Epidermal melanocyte (primary cell): Measurements from ENCODE around the gene SLC41A3.
"Not testable (repeated sequence)": the region's sequence is repeated elsewhere in the genome, so short reads cannot be mapped to it uniquely, and the experiment has no call there.

Experiments used
- DNase-seq: peaks from one replicate; pipeline ENCODE4 v3.0.0; 2011; ENCODE audit warnings: low spot score; ENCODE audit not compliant: insufficient read length

SLC41A3 gene

GRCh38 chr3:126082362-126083137 is 1.4 kb downstream of the SLC41A3 start:
- no peak for DNase-seq

- no peak for DNase-seq
These were observed 2.1 kb downstream of the SLC41A3 start for GRCh38 chr3:126081618-126082361.

- no peak for DNase-seq
These were observed 3.0 kb downstream of the SLC41A3 start for GRCh38 chr3:126080970-126081369.

GRCh38 chr3:126078866-126079265 is 5.1 kb downstream of the SLC41A3 start:
- no peak for DNase-seq

GRCh38 chr3:126077754-126078153 is 6.2 kb downstream of the SLC41A3 start:
- no peak for DNase-seq

- no peak for DNase-seq
These were observed 7.8 kb downstream of the SLC41A3 start for GRCh38 chr3:126076140-126076539.

GRCh38 chr3:126070146-126070545 is 13.8 kb downstream of the SLC41A3 start:
- DNase-seq, result no peak

- DNase-seq, result no peak
These were observed 16.0 kb downstream of the SLC41A3 start for GRCh38 chr3:126067959-126068358.

GRCh38 chr3:126066676-126067075 is 17.2 kb downstream of the SLC41A3 start:
- DNase-seq, result not testable (repeated sequence)

- DNase-seq, result no peak
These were observed 18.0 kb downstream of the SLC41A3 start for GRCh38 chr3:126065876-126066275.

GRCh38 chr3:126064627-126065258 is 19.2 kb downstream of the SLC41A3 start:
- no peak for DNase-seq

- no peak for DNase-seq
These were observed 20.5 kb downstream of the SLC41A3 start for GRCh38 chr3:126063358-126063965.

GRCh38 chr3:126061301-126062032 is 22.5 kb downstream of the SLC41A3 start:
- DNase-seq, result no peak

GRCh38 chr3:126060613-126061145 is 23.2 kb downstream of the SLC41A3 start:
- DNase-seq, result no peak

GRCh38 chr3:126058666-126059065 is 25.3 kb downstream of the SLC41A3 start:
- no peak for DNase-seq

- no peak for DNase-seq
These were observed 26.0 kb downstream of the SLC41A3 start for GRCh38 chr3:126057936-126058335.

GRCh38 chr3:126057501-126057819 is 26.5 kb downstream of the SLC41A3 start:
- no peak for DNase-seq

- DNase-seq, result no peak
These were observed 27.0 kb downstream of the SLC41A3 start for GRCh38 chr3:126056681-126057500.

- no peak for DNase-seq
These were observed 27.8 kb downstream of the SLC41A3 start for GRCh38 chr3:126056088-126056487.

GRCh38 chr3:126054870-126055269 is 29.1 kb downstream of the SLC41A3 start:
- no peak for DNase-seq
